Uterus (tissue), 2 donors: ENCODE data around the gene SUCLA2.

Experiments used
- POLR2A ChIP-seq, 2 donors: fragments of 450-650 bp; IDR thresholded peaks; one replicate each; pipeline ENCODE4 v1.6.1; 2016; ENCODE audit warnings: antibody characterized with exemption in 2 of 2, mild to moderate bottlenecking in 1 of 2, moderate library complexity in 1 of 2
- TF ChIP-seq, protein P1 (sequence below), 4 experiments: fragments of 200-600 bp in 2 of 4; fragments of 450-650 bp in 2 of 4; sonication (generic) in 2 of 4; IDR thresholded peaks; one replicate each; pipeline ENCODE4 v1.5.1; 2016 to 2019; ENCODE audit warnings: antibody characterized with exemption in 4 of 4, mild to moderate bottlenecking in 2 of 4, moderate library complexity in 1 of 4

DNA sequence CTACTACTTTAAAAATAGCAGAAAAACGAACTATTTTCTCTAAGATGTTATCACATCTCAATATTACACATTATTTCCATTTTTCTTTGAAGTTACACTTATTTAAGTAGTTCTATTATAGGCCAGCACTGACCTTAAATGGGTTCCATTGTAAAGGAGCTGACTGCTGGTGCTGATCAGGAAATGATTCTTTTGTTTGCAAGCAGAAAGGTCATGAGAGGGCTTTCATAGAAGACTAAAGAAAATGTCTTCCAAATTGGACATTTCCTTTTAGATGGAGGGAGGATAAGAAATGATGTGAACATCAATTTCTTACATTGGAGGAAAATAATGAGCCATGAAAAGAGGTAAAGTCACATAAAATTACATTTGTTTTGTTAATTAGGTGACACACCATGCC lies 96.2 kb downstream of the SUCLA2 start:
- no peak for TF ChIP-seq POLR2A (IDR thresholded peaks at IDR 0.05)
- TF ChIP-seq, protein P1, sequence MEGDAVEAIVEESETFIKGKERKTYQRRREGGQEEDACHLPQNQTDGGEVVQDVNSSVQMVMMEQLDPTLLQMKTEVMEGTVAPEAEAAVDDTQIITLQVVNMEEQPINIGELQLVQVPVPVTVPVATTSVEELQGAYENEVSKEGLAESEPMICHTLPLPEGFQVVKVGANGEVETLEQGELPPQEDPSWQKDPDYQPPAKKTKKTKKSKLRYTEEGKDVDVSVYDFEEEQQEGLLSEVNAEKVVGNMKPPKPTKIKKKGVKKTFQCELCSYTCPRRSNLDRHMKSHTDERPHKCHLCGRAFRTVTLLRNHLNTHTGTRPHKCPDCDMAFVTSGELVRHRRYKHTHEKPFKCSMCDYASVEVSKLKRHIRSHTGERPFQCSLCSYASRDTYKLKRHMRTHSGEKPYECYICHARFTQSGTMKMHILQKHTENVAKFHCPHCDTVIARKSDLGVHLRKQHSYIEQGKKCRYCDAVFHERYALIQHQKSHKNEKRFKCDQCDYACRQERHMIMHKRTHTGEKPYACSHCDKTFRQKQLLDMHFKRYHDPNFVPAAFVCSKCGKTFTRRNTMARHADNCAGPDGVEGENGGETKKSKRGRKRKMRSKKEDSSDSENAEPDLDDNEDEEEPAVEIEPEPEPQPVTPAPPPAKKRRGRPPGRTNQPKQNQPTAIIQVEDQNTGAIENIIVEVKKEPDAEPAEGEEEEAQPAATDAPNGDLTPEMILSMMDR (IDR thresholded peaks at IDR 0.05): no peak
